GM12878 (cell line): ENCODE measurements around the gene GANAB. TPM values are rescaled to one million over a fixed set of nuclear protein-coding genes. Genes with fewer than 3 reads are reported as not detected.
A peak's percentile ranks its signal among the peaks of the same experiment; 100 is the strongest.

ENCODE experiments used
- ASH2L ChIP-seq: fragments of 300-600, 200-600 bp; sonication (generic); IDR thresholded peaks from 2 replicates; pipeline ENCODE4 v1.6.1; 2017; ENCODE audit warnings: low read depth, mild to moderate bottlenecking, borderline replicate concordance
- BACH1 ChIP-seq: fragments of 450-650 bp; IDR thresholded peaks from 2 replicates; pipeline ENCODE4 v1.6.1; 2017; ENCODE audit warnings: mild to moderate bottlenecking, borderline replicate concordance
- CREB1 ChIP-seq: IDR thresholded peaks from 2 replicates; pipeline ENCODE4 v1.6.1; 2012; ENCODE audit warnings: low read depth, mild to moderate bottlenecking, inconsistent platforms
- EP300 ChIP-seq, 2 experiments: fragments of 150-350 bp in 1 of 2; IDR thresholded peaks; 2 replicates each; pipeline ENCODE4 v1.6.1; 2011 to 2012; ENCODE audit warnings: low read depth in 2 of 2, low read length in 2 of 2, borderline replicate concordance in 1 of 2, improper control_type of control experiment in 1 of 2, inconsistent platforms in 1 of 2; ENCODE audit not compliant: control insufficient read depth in 1 of 2
- ETV6 ChIP-seq, 2 experiments: fragments of 450-650 bp in 1 of 2; IDR thresholded peaks in 1 of 2; conservative IDR thresholded peaks in 1 of 2; 2 replicates each; pipeline ENCODE4 v1.6.1; 2014; ENCODE audit warnings: antibody characterized with exemption in 1 of 2, borderline replicate concordance in 1 of 2, low read depth in 1 of 2, mild to moderate bottlenecking in 1 of 2, moderate library complexity in 1 of 2
- NBN ChIP-seq: fragments of 450-650 bp; IDR thresholded peaks from 2 replicates; pipeline ENCODE4 v1.6.1; 2016
- NFYB ChIP-seq: IDR thresholded peaks from 2 replicates; pipeline ENCODE4 v1.6.1; 2011; ENCODE audit warnings: low read depth, mild to moderate bottlenecking, low read length, improper control_type of control experiment, moderate library complexity; ENCODE audit not compliant: insufficient read depth
- PML ChIP-seq: IDR thresholded peaks from 2 replicates; pipeline ENCODE4 v1.6.1; 2012; ENCODE audit warnings: low read length, inconsistent platforms
- POLR2AphosphoS2 ChIP-seq: IDR thresholded peaks from 2 replicates; pipeline ENCODE4 v1.6.1; 2011; ENCODE audit warnings: low read depth, mild to moderate bottlenecking, low read length, improper control_type of control experiment, moderate library complexity
- RAD21 ChIP-seq: IDR thresholded peaks from 2 replicates; pipeline ENCODE4 v1.6.1; 2011; ENCODE audit warnings: mild to moderate bottlenecking, low read depth, low read length, moderate library complexity; ENCODE audit not compliant: insufficient read depth
- RB1 ChIP-seq: fragments of 450-650 bp; formaldehyde crosslinking; IDR thresholded peaks from 2 replicates; pipeline ENCODE4 v1.6.1; 2017; ENCODE audit warnings: mild to moderate bottlenecking, borderline replicate concordance
- RBBP5 ChIP-seq: fragments of 200-600 bp; sonication (generic); conservative IDR thresholded peaks from 2 replicates; pipeline ENCODE4 v1.6.1; 2016
- RCOR1 ChIP-seq: conservative IDR thresholded peaks from 2 replicates; pipeline ENCODE4 v1.6.1; 2012; ENCODE audit warnings: low read depth, low read length, improper control_type of control experiment
- RELA ChIP-seq: fragments of 450-650 bp; IDR thresholded peaks from 2 replicates; pipeline ENCODE4 v1.8.0; 2014; ENCODE audit warnings: borderline replicate concordance; ENCODE audit not compliant: partially characterized antibody
- TCF12 ChIP-seq: IDR thresholded peaks from 2 replicates; pipeline ENCODE4 v1.6.1; 2011; ENCODE audit warnings: low read depth, mild to moderate bottlenecking, low read length
- ZNF207 ChIP-seq: fragments of 450-650 bp; IDR thresholded peaks from 2 replicates; pipeline ENCODE4 v1.6.1; 2014; ENCODE audit warnings: antibody characterized with exemption, mild to moderate bottlenecking, borderline replicate concordance
- polyA plus RNA-seq, 11 experiments: library from polyadenylated mRNA; depleted of rRNA in 4 of 11; unstranded in 6 of 11; stranded (reverse) in 5 of 11; fragments of >200 nt; fragmentation: Nextera tagmentation in 4 of 11; fragmentation: Illumina TruSeq in 1 of 11; extraction: Ambion mirVana in 4 of 11; extraction: Trizol in 1 of 11; gene quantifications; 1 replicate in 1 of 11; 2 replicates in 10 of 11; pipeline versions ENCODE4 v1.2.1 to v1.2.3, GENCODE V29; 2011 to 2016; ENCODE audit warnings: inconsistent platforms in 2 of 11, missing spikeins in 2 of 11, low read depth in 1 of 11
- total RNA-seq, 4 experiments: library from RNA; depleted of rRNA in 3 of 4; stranded (reverse); fragments of >200 nt in 3 of 4; fragmentation: Illumina TruSeq in 1 of 4; extraction: Trizol in 1 of 4; gene quantifications; 2 replicates each; pipeline versions ENCODE4 v1.2.1 to v1.2.3, GENCODE V29; 2013 to 2021
- TF ChIP-seq, protein P1 (sequence below): IDR thresholded peaks from 2 replicates; pipeline ENCODE4 v1.6.1; 2011; ENCODE audit warnings: borderline replicate concordance, low read depth, mild to moderate bottlenecking, moderate library complexity, mixed read lengths, low read length; ENCODE audit not compliant: insufficient read depth; ENCODE audit errors: extremely low read length
- TF ChIP-seq, protein P2 (sequence below), 3 experiments: IDR thresholded peaks in 2 of 3; conservative IDR thresholded peaks in 1 of 3; 2 replicates each; pipeline ENCODE4 v1.5.1; 2011; ENCODE audit warnings: low read depth in 3 of 3, low read length in 3 of 3, mild to moderate bottlenecking in 3 of 3, control low read depth in 2 of 3, moderate library complexity in 2 of 3, inconsistent platforms in 1 of 3, mixed read lengths in 1 of 3; ENCODE audit not compliant: control insufficient read depth in 2 of 3, insufficient read depth in 1 of 3; ENCODE audit errors: extremely low read depth in 1 of 3
- TF ChIP-seq, protein P3 (sequence below): fragments of 450-650 bp; IDR thresholded peaks from 2 replicates; pipeline ENCODE4 v1.6.1; 2017; ENCODE audit warnings: mild to moderate bottlenecking
- TF ChIP-seq, protein P4 (sequence below): fragments of 450-650 bp; IDR thresholded peaks from 2 replicates; pipeline ENCODE4 v1.6.1; 2017; ENCODE audit warnings: antibody characterized with exemption, mild to moderate bottlenecking, moderate library complexity

The GANAB gene
- total and polyA plus RNA-seq, 10 of the 15 experiments (the other 5 are each of a cell fraction or from before 2014, with no cell fraction given): 4.5 to 175 (median 102) TPM

DNA sequence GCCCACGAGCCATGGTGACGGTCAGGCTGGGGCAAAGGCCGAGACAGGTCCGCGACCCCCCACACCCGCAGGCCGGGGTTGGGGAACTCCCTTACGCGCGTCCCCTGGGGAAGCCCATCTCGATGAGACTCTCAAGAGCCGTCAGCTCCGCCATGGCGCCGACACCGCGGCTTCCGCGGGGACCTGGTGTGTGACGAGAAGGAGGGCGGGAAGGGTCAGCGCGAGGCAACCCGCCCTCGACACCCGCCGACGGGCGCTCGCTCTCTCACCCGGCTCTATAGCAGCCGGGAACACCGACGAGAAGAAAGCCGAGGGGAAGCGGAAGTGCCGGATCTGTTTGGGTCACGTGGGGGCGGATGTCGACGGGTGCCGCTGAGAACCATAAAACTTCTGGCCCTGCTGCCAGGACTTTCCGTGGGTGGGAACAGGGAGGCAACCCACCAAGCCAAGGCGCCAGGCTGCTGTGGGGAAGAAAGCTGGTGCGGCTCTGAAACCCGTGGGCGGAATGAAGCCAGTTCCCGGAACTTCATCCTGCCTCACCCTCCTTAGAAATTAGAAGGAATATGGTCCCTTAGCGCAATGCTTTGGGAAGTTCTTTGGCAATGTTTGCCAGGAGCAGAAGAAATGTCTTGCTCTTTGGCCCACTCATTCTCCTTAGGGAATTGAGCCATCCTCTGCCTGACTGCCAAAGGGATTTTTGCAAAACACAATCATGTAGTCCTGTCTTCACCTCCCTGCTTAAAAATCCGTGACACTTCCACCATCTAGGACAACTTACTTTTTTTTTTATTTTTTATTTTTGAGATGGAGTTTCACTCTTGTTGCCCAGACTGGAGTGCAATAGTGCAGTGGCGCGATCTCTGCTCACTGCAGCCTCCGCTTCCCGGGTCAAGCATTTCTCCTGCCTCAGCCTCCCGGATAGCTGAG, 32.6 kb upstream of the GANAB start, which contains the start of gene UBXN1 (continued):
- TF ChIP-seq, protein P1, sequence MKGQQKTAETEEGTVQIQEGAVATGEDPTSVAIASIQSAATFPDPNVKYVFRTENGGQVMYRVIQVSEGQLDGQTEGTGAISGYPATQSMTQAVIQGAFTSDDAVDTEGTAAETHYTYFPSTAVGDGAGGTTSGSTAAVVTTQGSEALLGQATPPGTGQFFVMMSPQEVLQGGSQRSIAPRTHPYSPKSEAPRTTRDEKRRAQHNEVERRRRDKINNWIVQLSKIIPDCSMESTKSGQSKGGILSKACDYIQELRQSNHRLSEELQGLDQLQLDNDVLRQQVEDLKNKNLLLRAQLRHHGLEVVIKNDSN: peak; percentile 98
- TF ChIP-seq CREB1: no peak; the same call in 1 of the 2 replicates
- TF ChIP-seq RCOR1: no peak
- TF ChIP-seq EP300 (IDR thresholded peaks at IDR 0.05; ENCODE audit: borderline replicate concordance in 1 of 2, control insufficient read depth in 1 of 2, low read depth in 2 of 2, low read length in 2 of 2): peak in 1 of 2 experiments; percentile 42; a peak in 1 of 4 replicates
- TF ChIP-seq ASH2L: 0 out of 2 replicates have a peak, but pooled peaks have one; percentile 68
- TF ChIP-seq, protein P2, sequence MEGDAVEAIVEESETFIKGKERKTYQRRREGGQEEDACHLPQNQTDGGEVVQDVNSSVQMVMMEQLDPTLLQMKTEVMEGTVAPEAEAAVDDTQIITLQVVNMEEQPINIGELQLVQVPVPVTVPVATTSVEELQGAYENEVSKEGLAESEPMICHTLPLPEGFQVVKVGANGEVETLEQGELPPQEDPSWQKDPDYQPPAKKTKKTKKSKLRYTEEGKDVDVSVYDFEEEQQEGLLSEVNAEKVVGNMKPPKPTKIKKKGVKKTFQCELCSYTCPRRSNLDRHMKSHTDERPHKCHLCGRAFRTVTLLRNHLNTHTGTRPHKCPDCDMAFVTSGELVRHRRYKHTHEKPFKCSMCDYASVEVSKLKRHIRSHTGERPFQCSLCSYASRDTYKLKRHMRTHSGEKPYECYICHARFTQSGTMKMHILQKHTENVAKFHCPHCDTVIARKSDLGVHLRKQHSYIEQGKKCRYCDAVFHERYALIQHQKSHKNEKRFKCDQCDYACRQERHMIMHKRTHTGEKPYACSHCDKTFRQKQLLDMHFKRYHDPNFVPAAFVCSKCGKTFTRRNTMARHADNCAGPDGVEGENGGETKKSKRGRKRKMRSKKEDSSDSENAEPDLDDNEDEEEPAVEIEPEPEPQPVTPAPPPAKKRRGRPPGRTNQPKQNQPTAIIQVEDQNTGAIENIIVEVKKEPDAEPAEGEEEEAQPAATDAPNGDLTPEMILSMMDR (IDR thresholded peaks at IDR 0.05 in 2 of 3, conservative IDR thresholded peaks at IDR 0.05 in 1 of 3; ENCODE audit: control insufficient read depth in 2 of 3, extremely low read depth in 1 of 3, insufficient read depth in 1 of 3, low read depth in 3 of 3, low read length in 3 of 3): no peak
- peak; percentile 71 for TF ChIP-seq RELA
- 0 out of 2 replicates have a peak, but pooled peaks have one; percentile 43 for TF ChIP-seq POLR2AphosphoS2
- TF ChIP-seq ETV6 (conservative IDR thresholded peaks at IDR 0.05 in 1 of 2, IDR thresholded peaks at IDR 0.05 in 1 of 2; ENCODE audit: borderline replicate concordance in 1 of 2, low read depth in 1 of 2): peak in 1 of 2 experiments; percentile 23; a peak in 1 of 4 replicates
- peak; percentile 26; the same call in 1 of the 2 replicates for TF ChIP-seq NBN
- no peak for TF ChIP-seq NFYB
- TF ChIP-seq PML: peak; percentile 75; the same call in 1 of the 2 replicates
- TF ChIP-seq TCF12: peak; percentile 52; the same call in 1 of the 2 replicates
- no peak for TF ChIP-seq RAD21
- TF ChIP-seq, protein P3, sequence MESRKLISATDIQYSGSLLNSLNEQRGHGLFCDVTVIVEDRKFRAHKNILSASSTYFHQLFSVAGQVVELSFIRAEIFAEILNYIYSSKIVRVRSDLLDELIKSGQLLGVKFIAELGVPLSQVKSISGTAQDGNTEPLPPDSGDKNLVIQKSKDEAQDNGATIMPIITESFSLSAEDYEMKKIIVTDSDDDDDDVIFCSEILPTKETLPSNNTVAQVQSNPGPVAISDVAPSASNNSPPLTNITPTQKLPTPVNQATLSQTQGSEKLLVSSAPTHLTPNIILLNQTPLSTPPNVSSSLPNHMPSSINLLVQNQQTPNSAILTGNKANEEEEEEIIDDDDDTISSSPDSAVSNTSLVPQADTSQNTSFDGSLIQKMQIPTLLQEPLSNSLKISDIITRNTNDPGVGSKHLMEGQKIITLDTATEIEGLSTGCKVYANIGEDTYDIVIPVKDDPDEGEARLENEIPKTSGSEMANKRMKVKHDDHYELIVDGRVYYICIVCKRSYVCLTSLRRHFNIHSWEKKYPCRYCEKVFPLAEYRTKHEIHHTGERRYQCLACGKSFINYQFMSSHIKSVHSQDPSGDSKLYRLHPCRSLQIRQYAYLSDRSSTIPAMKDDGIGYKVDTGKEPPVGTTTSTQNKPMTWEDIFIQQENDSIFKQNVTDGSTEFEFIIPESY: peak; percentile 81; the same call in 1 of the 2 replicates
- TF ChIP-seq RB1: peak; percentile 70; the same call in 1 of the 2 replicates
- peak; percentile 55; the same call in 1 of the 2 replicates for TF ChIP-seq BACH1
- TF ChIP-seq ZNF207: peak; percentile 97
- TF ChIP-seq, protein P4, sequence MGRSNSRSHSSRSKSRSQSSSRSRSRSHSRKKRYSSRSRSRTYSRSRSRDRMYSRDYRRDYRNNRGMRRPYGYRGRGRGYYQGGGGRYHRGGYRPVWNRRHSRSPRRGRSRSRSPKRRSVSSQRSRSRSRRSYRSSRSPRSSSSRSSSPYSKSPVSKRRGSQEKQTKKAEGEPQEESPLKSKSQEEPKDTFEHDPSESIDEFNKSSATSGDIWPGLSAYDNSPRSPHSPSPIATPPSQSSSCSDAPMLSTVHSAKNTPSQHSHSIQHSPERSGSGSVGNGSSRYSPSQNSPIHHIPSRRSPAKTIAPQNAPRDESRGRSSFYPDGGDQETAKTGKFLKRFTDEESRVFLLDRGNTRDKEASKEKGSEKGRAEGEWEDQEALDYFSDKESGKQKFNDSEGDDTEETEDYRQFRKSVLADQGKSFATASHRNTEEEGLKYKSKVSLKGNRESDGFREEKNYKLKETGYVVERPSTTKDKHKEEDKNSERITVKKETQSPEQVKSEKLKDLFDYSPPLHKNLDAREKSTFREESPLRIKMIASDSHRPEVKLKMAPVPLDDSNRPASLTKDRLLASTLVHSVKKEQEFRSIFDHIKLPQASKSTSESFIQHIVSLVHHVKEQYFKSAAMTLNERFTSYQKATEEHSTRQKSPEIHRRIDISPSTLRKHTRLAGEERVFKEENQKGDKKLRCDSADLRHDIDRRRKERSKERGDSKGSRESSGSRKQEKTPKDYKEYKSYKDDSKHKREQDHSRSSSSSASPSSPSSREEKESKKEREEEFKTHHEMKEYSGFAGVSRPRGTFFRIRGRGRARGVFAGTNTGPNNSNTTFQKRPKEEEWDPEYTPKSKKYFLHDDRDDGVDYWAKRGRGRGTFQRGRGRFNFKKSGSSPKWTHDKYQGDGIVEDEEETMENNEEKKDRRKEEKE: no peak
- TF ChIP-seq RBBP5: 0 out of 2 replicates have a peak, but pooled peaks have one; percentile 69
